GM21526 (cell line): ENCODE results near the gene LETMD1.
A peak's percentile ranks its signal among the peaks of the same experiment; 100 is the strongest.
"Not testable (repeated sequence)": the region's sequence is repeated elsewhere in the genome, so short reads cannot be mapped to it uniquely, and the experiment has no call there.

Source experiments
- ATAC-seq: cut with Tn5 transposase; IDR thresholded peaks from one replicate; pipeline ENCODE4 v1.9.1; 2021; ENCODE audit warnings: moderate library complexity; ENCODE audit not compliant: unreplicated experiment, low FRiP score

Gene LETMD1

GRCh38 chr12:51076236-51076930 is 28.3 kb downstream of the LETMD1 start:
- no peak for ATAC-seq

DNA sequence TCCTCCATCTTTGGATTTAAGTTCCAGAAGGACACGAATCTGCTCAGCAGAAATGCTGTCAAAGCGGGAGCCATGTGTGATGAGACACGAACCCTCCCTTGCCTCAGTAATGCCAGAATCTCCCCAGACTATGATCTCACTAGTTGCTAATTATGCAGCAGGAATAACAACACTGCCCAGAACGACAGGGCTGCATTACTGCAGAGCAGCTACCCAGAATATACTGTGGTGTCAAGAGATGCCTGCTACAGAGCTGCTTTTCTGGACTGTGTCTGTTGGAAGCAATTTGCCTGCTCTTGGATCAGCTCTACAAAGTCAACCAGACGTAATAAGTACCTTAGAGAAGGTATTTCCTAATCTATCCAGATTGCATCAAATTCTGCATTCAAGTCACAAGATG is 29.8 kb downstream of the LETMD1 start:
- ATAC-seq: no peak

DNA sequence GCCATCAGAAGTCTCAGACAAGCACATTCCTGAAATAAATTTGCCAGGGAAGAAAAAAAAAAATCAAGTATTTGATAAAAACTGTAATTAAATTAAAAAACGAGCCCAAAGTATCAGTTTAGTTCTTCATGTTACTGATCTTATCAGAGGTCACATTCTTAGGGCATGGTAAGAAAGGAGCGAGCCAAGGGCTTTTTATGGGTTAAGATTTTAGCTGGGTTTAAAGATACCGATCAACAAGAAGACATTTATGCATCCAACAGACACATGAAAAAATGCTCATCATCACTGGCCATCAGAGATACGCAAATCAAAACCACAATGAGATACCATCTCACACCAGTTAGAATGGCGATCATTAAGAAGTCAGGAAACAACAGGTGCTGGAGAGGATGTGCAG is 30.2 kb downstream of the LETMD1 start:
- not testable (repeated sequence) for ATAC-seq

DNA sequence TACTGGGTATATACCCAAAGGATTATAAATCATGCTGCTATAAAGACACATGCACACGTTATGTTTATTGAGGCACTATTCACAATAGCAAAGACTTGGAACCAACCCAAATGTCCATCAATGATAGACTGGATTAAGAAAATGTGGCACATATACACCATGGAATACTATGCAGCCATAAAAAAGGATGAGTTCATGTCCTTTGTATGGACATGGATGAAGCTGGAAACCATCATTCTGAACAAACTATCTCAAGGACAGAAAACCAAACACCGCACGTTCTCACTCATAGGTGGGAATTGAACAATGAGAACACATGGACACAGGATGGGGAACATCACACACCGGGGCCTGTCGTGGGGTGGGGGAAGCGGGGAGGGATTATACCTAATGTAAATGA is 30.7 kb downstream of the LETMD1 start:
- not testable (repeated sequence) for ATAC-seq

DNA sequence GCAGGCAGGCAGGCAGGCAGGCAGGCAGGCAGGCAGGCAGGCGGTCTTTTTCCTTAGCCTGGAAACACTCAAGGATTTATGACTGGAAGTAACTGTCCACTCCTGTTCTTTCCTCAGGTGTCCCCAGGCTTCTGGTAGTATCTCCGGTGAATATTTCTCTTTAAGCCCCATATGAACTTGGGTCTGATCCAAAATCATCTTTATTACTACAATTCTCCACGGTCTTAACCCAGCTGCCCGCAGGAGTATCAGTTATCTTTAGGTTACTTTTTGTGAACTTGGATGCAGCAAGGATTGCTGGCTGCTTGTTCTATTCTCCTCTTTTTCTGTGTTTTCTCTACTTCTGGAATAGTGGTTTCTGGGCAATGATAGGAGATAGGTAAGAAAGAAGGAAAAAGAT is 32.0 kb downstream of the LETMD1 start:
- ATAC-seq: no peak

GRCh38 chr12:51081421-51081820 is 33.3 kb downstream of the LETMD1 start:
- ATAC-seq: no peak

- no peak for ATAC-seq
Observed at GRCh38 chr12:51082561-51083125, 34.5 kb downstream of the LETMD1 start.

GRCh38 chr12:51083126-51083833 is 35.2 kb downstream of the LETMD1 start, which contains the start of gene CSRNP2:
CSRNP2 (minus strand) TSS chr12:51083596; CDS start chr12:51076561, 7,035 bp downstream.
- ATAC-seq: peak; percentile 97

DNA sequence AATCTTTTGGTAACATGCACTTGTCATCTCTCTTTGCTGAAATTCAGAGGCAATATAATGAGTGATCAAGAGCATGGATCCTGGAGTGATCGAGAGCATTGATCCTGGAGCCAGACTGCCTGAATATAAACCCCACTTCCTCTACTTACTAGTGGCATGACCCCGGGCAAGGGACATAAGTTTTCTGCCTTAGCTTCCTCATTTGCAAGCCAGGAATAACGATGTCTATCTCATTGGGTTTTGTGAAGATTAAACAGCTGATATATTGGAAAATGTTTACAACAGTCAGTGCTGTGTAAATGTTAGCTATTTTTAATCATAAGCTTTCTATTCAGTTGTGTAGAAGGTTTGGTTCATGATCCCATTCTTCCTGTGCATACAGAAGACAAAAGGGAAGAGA is 37.6 kb downstream of the LETMD1 start:
- no peak for ATAC-seq

DNA sequence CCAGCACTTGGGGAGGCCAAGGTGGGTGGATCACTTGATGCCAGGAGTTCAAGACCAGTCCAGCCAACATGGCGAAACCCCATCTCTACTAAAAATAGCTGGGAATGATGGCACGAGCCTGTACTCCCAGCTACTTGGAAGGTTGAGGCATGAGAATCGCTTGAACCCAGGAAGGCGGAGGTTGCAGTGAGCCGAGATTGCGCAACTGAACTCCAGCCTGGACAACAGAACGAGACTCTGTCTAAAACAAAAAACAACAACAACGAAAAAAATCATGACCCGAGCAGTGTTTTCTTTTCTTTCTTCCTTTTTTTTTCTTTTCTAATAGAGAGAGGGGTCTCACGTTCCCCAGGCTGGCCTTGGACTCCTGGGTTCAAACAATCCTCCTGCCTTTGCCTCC is 38.8 kb downstream of the LETMD1 start:
- ATAC-seq: no peak

GRCh38 chr12:51087818-51088217 is 39.7 kb downstream of the LETMD1 start:
- ATAC-seq: no peak

GRCh38 chr12:51090705-51091229 is 42.6 kb downstream of the LETMD1 start:
- ATAC-seq: no peak

DNA sequence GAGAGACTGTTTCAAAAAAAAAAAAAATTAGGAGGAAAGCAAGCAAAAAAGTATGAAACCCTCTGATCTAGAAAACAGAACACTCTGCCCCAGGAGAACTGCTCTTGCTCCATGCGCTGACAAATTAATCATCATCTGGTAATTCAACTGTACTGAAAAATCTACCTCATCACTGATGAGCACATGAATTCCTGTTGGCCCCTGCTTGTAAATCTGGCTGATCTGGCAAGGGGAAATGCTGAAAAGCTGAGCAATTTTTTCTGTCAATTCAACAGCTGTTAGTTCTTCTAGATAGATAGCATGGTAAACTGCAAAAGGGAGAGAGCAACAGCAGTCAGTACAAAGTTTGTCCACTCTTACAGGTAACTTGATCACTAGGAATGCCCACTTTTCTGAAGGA is 50.5 kb downstream of the LETMD1 start:
- no peak for ATAC-seq

DNA sequence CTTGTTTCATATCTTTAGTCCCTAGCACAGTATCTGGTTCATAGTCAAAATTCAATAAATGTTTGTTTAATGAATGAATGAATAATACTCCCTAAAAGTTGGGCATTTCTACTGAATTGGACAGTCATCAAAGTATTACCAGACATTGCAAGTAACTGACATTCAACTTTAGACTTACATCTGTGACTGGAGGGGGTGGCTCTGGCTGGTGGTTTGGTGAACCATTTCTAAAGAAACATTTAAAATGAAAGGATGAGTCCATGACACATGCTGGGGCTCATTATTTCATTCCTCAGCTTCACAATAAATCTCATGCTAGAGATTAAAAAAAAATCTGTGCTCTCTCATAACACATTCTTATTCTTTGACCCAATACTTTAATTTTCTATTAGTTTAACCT is 55.9 kb downstream of the LETMD1 start:
- no peak for ATAC-seq

DNA sequence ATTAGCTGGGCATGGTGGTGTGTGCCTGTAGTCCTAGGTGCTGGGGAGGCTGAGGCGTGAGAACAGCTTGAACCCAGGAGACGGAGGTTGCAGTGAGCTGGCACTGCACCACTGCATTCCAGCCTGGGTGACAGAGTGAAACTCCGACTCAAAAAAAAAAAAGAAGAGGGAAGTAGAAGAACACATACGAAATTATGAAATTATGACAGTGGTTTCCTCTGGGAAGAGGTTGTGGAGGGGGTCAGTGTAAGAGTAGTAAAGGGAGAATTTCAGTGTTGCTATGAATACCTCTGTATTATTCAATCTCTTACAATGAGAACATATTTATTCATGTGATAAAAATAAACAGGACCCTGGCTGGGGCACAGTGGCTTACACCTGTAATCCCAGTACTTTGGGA is 60.0 kb downstream of the LETMD1 start:
- no peak for ATAC-seq
